ENCODE data around the gene FIS1.

FIS1 gene

DNA sequence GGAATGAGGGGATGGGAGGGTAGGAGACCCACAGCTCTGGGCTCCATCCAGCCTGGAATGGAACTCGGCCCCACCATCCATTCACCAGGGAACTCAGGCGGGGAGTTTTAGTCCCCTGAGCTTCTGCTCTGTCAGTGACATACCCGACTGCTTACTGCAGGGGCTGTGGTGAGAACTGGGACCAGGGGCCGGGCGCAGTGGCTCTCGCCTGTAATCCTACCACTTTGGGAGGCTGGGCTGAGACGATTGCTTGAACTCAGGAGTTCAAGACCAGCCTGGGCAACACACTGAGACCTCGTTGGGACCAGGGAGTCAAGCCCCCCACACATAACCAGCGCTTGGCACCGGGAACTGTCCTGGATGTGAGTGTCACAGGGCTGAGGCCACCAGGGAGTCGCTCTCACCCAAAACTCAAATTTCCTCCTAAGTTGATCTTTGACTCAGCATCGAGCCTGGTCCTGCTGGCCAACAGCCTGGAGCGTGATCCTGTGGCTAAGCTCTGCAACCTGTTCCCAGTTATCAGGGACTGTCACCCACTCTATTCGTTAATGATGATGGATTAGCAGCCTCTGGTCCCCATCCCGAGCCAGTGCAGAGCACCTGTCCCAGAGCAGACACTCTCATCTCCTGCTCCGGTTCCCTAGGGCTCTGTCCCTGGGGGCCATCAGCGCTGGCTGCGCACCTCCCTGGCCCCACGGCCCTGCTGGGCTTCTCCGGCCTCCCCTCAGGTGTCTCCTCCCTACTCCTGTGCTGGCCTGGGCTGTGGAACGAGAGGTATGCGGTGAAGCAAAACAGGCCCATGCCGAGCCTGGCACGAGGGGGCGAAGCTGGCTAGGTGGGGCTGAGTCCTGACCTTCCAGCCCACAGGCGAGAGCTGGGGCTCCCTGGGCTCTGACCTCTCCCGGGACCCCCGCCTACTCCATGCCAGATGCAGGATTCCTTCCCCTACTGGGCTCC is 6.4 kb downstream of the FIS1 start:
- Histone ChIP-seq H2BK5ac (ENCODE audit: low read length) (no peak overlapping the region), H3K4me3 (ENCODE audit: low read length) (no peak overlapping the region), H3K18ac (ENCODE audit: low read length) (no peak overlapping the region), H2AK5ac (ENCODE audit: low read length) (no peak overlapping the region), H3K79me2 (ENCODE audit: control insufficient read depth, insufficient read depth, low read length) (no peaks in the 10 kb centered on the region), H2BK15ac (replicated peaks; ENCODE audit: low read depth) (no peak overlapping the region), H4K8ac (ENCODE audit: low read depth, low read length) (no peak overlapping the region), H3K4me1 (ENCODE audit: control insufficient read depth, low read depth, low read length) (no peaks in the 10 kb centered on the region), H4K5ac (ENCODE audit: low read length) (no peak overlapping the region), H3K79me1 (ENCODE audit: low read length) (peaks cover 2% of the 10 kb centered on the region), H3K36me3 (ENCODE audit: control insufficient read depth, insufficient read depth, low read length) (no peaks in the 10 kb centered on the region), H3K4me2 (ENCODE audit: low read length) (no peak overlapping the region), H3K56ac (ENCODE audit: low read length) (no peak overlapping the region), H3K4ac (ENCODE audit: low read depth, low read length) (no peak overlapping the region), H2BK120ac (ENCODE audit: low read depth, low read length) (no peak overlapping the region), H3K9ac (ENCODE audit: low read length) (no peak overlapping the region), H3K23ac (ENCODE audit: low read length) (no peak overlapping the region), H3K27me3 (ENCODE audit: insufficient read depth, low read length, poor library complexity) (no peaks in the 10 kb centered on the region), H3K27ac (ENCODE audit: low read depth, low read length) (no peak overlapping the region)
- WGBS (ENCODE audit: extremely low coverage, insufficient coverage, low lambda C conversion rate): no CpG with 5 or more reads among the region's 28 CpGs
- no peak for DNase-seq

DNA sequence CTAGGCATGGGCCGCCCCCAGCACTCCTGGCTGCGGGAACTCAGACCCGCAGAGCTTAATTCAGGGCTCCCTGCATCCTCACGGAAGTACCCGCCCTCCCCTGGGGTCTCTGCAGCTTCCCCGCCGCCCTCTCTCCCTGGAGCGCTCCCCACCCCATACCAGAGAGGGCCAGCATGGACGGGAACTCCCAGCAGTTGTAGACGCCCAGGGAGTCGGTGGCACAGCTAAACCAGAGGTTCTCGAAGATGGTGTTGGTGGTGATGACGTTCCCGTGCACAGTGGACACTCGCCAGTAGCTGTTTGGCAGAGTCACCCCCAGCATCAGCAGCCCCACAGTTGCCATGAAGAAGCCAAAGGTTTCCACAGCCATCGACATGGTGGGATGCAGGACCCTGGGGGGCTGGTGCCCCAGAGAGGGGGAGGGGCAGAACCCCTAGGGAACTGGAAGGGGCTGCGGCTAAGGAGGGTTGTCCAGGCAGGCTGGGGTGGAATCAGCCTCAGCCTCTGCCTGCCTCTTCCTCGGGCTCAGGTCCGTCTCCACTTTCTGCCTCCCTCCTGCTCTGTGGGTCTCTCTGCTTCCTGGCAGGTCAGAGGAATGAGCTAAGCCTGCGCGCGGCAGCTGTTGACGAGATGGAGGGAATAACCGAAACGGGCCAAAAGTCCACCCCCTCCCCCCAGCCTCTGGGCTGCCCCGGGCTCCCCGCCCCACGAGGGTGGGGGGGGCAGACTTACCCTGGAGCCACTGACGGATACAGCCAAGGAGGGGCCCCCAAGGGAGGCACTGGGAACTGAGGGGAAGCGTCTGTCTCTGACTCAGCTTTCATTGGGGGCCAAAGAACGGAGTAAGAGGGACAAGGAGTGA is 7.4 kb downstream of the FIS1 start, which contains the start of gene CLDN15:
Gene CLDN15 (minus strand): TSS at position 597 of the 862 bp plus-strand sequence. CDS start 221 bp downstream, at position 376.
- Histone ChIP-seq H3K4ac (ENCODE audit: low read depth, low read length) (no peak within 1 kb of the TSS), H2AK5ac (ENCODE audit: low read length) (no peak within 1 kb of the TSS), H3K18ac (ENCODE audit: low read length) (no peak within 1 kb of the TSS), H3K27me3 (ENCODE audit: insufficient read depth, low read length, poor library complexity) (no peaks in the 10 kb centered on the region), H3K36me3 (ENCODE audit: control insufficient read depth, insufficient read depth, low read length) (no peaks in the 10 kb centered on the region), H2BK5ac (ENCODE audit: low read length) (no peak within 1 kb of the TSS), H3K56ac (ENCODE audit: low read length) (no peak within 1 kb of the TSS), H2BK120ac (ENCODE audit: low read depth, low read length) (no peak within 1 kb of the TSS), H3K4me2 (ENCODE audit: low read length) (no peak within 1 kb of the TSS), H4K8ac (ENCODE audit: low read depth, low read length) (no peak within 1 kb of the TSS), H3K79me2 (ENCODE audit: control insufficient read depth, insufficient read depth, low read length) (no peaks in the 10 kb centered on the region), H3K4me3 (ENCODE audit: low read length) (no peak within 1 kb of the TSS), H3K4me1 (ENCODE audit: control insufficient read depth, low read depth, low read length) (no peaks in the 10 kb centered on the region), H2BK15ac (replicated peaks; ENCODE audit: low read depth) (no peak within 1 kb of the TSS), H4K5ac (ENCODE audit: low read length) (no peak within 1 kb of the TSS), H3K23ac (ENCODE audit: low read length) (no peak within 1 kb of the TSS), H3K27ac (ENCODE audit: low read depth, low read length) (no peak within 1 kb of the TSS), H3K79me1 (ENCODE audit: low read length) (peaks cover 2% of the 10 kb centered on the region), H3K9ac (ENCODE audit: low read length) (no peak within 1 kb of the TSS)
- DNase-seq: no peak
- WGBS (ENCODE audit: extremely low coverage, insufficient coverage, low lambda C conversion rate): no CpG with 5 or more reads among the region's 31 CpGs

DNA sequence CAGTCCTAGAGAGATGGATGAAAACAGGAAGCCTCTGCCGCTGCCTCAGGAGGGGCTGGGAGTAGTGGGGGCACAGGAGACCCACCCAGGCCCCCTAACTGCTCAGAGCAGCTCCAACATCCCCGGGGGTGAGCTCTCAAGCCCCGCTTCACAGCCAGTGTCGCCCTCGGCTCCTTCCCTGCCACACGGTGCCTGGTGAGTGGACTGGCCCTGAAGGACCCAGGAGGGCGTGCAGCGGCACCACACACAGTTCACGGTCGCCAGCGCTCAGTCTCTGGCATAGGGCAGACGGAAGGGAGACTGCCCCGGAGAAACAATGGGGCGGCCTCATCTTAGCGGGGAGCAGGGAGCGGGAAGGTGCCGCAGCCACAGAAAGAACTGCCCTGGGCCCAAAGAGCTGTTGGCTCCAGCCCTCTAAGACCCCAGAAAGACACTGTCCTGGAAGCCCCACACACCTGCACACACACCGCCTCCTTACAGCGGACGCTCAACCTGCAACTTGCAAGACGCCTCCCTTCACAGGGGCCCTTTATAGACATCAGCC is 8.5 kb downstream of the FIS1 start:
- Histone ChIP-seq H3K4me1 (ENCODE audit: control insufficient read depth, low read depth, low read length) (peaks cover 5% of the 10 kb centered on the region), H3K4ac (ENCODE audit: low read depth, low read length) (no peak overlapping the region), H2AK5ac (ENCODE audit: low read length) (no peak overlapping the region), H3K18ac (ENCODE audit: low read length) (no peak overlapping the region), H3K9ac (ENCODE audit: low read length) (no peak overlapping the region), H3K27me3 (ENCODE audit: insufficient read depth, low read length, poor library complexity) (no peaks in the 10 kb centered on the region), H3K4me2 (ENCODE audit: low read length) (no peak overlapping the region), H3K4me3 (ENCODE audit: low read length) (no peak overlapping the region), H3K23ac (ENCODE audit: low read length) (no peak overlapping the region), H3K79me1 (ENCODE audit: low read length) (no peaks in the 10 kb centered on the region), H4K8ac (ENCODE audit: low read depth, low read length) (no peak overlapping the region), H2BK5ac (ENCODE audit: low read length) (no peak overlapping the region), H4K5ac (ENCODE audit: low read length) (no peak overlapping the region), H3K79me2 (ENCODE audit: control insufficient read depth, insufficient read depth, low read length) (no peaks in the 10 kb centered on the region), H3K56ac (ENCODE audit: low read length) (no peak overlapping the region), H2BK15ac (replicated peaks; ENCODE audit: low read depth) (no peak overlapping the region), H3K27ac (ENCODE audit: low read depth, low read length) (no peak overlapping the region), H2BK120ac (ENCODE audit: low read depth, low read length) (no peak overlapping the region), H3K36me3 (ENCODE audit: control insufficient read depth, insufficient read depth, low read length) (no peaks in the 10 kb centered on the region)
- no peak for DNase-seq
- no CpG with 5 or more reads among the region's 21 CpGs for WGBS (ENCODE audit: extremely low coverage, insufficient coverage, low lambda C conversion rate)

DNA sequence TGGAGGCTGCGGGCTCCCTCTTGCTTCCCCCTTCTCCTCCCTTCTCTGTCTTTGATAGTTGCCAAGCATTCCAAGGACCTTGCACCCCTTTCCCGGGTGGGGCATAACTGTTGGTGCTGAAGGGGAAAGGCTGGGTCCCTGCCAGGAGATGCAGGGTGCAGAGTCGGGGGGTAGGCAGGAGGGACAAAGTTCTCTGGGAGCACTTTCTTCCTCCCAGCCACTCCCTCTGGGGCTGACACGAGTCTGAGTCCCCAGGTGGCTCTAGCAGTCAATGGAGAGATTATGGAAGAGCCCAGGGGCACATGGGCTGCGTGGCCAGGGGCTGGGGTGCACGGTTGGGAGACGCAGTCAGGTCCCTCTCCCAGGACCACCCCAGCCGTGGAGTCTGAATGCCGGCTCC is 9.4 kb downstream of the FIS1 start:
- no peaks in the 10 kb centered on the region for H3K27me3 ChIP-seq (ENCODE audit: insufficient read depth, low read length, poor library complexity)
- H2BK15ac ChIP-seq (replicated peaks; ENCODE audit: low read depth): no peak overlapping the region
- H4K8ac ChIP-seq (ENCODE audit: low read depth, low read length): no peak overlapping the region
- H3K23ac ChIP-seq (ENCODE audit: low read length): no peak overlapping the region
- H4K5ac ChIP-seq (ENCODE audit: low read length): no peak overlapping the region
- no peak overlapping the region for H3K18ac ChIP-seq (ENCODE audit: low read length)
- H3K4me3 ChIP-seq (ENCODE audit: low read length): no peak overlapping the region
- H3K79me2 ChIP-seq (ENCODE audit: control insufficient read depth, insufficient read depth, low read length): no peaks in the 10 kb centered on the region
- no peaks in the 10 kb centered on the region for H3K79me1 ChIP-seq (ENCODE audit: low read length)
- peaks cover 5% of the 10 kb centered on the region for H3K4me1 ChIP-seq (ENCODE audit: control insufficient read depth, low read depth, low read length)
- H3K56ac ChIP-seq (ENCODE audit: low read length): no peak overlapping the region
- H3K4me2 ChIP-seq (ENCODE audit: low read length): no peak overlapping the region
- WGBS (ENCODE audit: extremely low coverage, insufficient coverage, low lambda C conversion rate): no CpG with 5 or more reads among the region's 9 CpGs
- no peak overlapping the region for H2BK5ac ChIP-seq (ENCODE audit: low read length)
- no peak overlapping the region for H2BK120ac ChIP-seq (ENCODE audit: low read depth, low read length)
- no peak for DNase-seq
- H2AK5ac ChIP-seq (ENCODE audit: low read length): no peak overlapping the region
- H3K36me3 ChIP-seq (ENCODE audit: control insufficient read depth, insufficient read depth, low read length): no peaks in the 10 kb centered on the region
- no peak overlapping the region for H3K4ac ChIP-seq (ENCODE audit: low read depth, low read length)
- no peak overlapping the region for H3K9ac ChIP-seq (ENCODE audit: low read length)
- no peak overlapping the region for H3K27ac ChIP-seq (ENCODE audit: low read depth, low read length)

DNA sequence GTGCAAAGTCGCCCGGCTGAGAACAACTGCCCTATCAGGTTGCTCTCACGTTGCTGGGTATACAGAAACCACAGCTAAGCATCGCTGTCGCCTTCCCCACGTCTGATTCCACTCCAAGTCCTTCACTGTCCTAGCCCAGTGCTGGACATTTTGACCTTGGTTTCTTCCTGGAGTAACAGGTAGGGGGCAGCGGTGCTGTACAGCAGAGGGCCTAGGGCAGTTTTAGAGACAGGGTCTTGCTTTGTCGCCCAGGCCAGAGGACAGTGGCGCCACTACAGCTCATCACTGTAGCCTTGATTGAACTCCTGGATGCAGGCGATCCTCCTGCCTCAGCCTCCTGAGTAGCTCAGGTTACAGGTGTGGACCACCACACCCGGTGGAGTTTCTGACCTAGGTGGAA is 9.8 kb downstream of the FIS1 start:
- no peak overlapping the region for H3K4me2 ChIP-seq (ENCODE audit: low read length)
- H3K4me3 ChIP-seq (ENCODE audit: low read length): no peak overlapping the region
- no peaks in the 10 kb centered on the region for H3K79me1 ChIP-seq (ENCODE audit: low read length)
- WGBS (ENCODE audit: extremely low coverage, insufficient coverage, low lambda C conversion rate): no CpG with 5 or more reads among the region's 11 CpGs
- no peak overlapping the region for H4K5ac ChIP-seq (ENCODE audit: low read length)
- H3K79me2 ChIP-seq (ENCODE audit: control insufficient read depth, insufficient read depth, low read length): no peaks in the 10 kb centered on the region
- H3K4me1 ChIP-seq (ENCODE audit: control insufficient read depth, low read depth, low read length): peaks cover 5% of the 10 kb centered on the region
- peak; percentile 42 for DNase-seq
- H3K27me3 ChIP-seq (ENCODE audit: insufficient read depth, low read length, poor library complexity): no peaks in the 10 kb centered on the region
- no peak overlapping the region for H2AK5ac ChIP-seq (ENCODE audit: low read length)
- H2BK5ac ChIP-seq (ENCODE audit: low read length): no peak overlapping the region
- no peak overlapping the region for H3K23ac ChIP-seq (ENCODE audit: low read length)
- H3K9ac ChIP-seq (ENCODE audit: low read length): no peak overlapping the region
- H4K8ac ChIP-seq (ENCODE audit: low read depth, low read length): no peak overlapping the region
- no peak overlapping the region for H3K27ac ChIP-seq (ENCODE audit: low read depth, low read length)
- H3K4ac ChIP-seq (ENCODE audit: low read depth, low read length): no peak overlapping the region
- H3K36me3 ChIP-seq (ENCODE audit: control insufficient read depth, insufficient read depth, low read length): no peaks in the 10 kb centered on the region
- no peak overlapping the region for H3K18ac ChIP-seq (ENCODE audit: low read length)
- no peak overlapping the region for H2BK15ac ChIP-seq (replicated peaks; ENCODE audit: low read depth)
- no peak overlapping the region for H2BK120ac ChIP-seq (ENCODE audit: low read depth, low read length)
- no peak overlapping the region for H3K56ac ChIP-seq (ENCODE audit: low read length)
